Activated B cell treated with CpG ODN at 0.5 μM for 24 hours (primary cell): ENCODE measurements around the gene ERMARD. TPM values are rescaled to one million over a fixed set of nuclear protein-coding genes. Genes with fewer than 3 reads are reported as not detected.

Experiments
- ATAC-seq: fragments of 200-7000 bp; cut with Tn5 transposase; one replicate; pipeline ENCODE4 v1.10.0; 2021; ENCODE audit warnings: low read depth, mild to moderate bottlenecking, moderate library complexity
- CTCF ChIA-PET: fragments of 350-600 bp; sonication (Branson Sonifier 250); formaldehyde crosslinking; loops from one replicate; lab custom pipeline; 2021; ENCODE audit warnings: antibody characterized with exemption; lab: Charles Lee
- POLR2A ChIA-PET: fragments of 350-600 bp; sonication (Branson Sonifier 250); formaldehyde crosslinking; loops from one replicate; lab custom pipeline; 2021; ENCODE audit warnings: antibody characterized with exemption; lab: Charles Lee
- DNase-seq: peaks from one replicate; pipeline ENCODE4 v3.0.0; 2022
- H3K27ac Mint-ChIP-seq: one replicate; pipeline ENCODE4 v1.8.0; 2020; ENCODE audit warnings: mixed read lengths
- H3K27me3 Mint-ChIP-seq: one replicate; pipeline ENCODE4 v1.8.0; 2021; ENCODE audit warnings: mixed read lengths
- H3K36me3 Mint-ChIP-seq: one replicate; pipeline ENCODE4 v1.8.0; 2021; ENCODE audit warnings: low read depth, mixed read lengths
- H3K4me1 Mint-ChIP-seq: one replicate; pipeline ENCODE4 v1.8.0; 2021; ENCODE audit warnings: mixed read lengths
- H3K4me3 Mint-ChIP-seq: one replicate; pipeline ENCODE4 v1.8.0; 2020; ENCODE audit warnings: mild to moderate bottlenecking, mixed read lengths
- H3K9me3 Mint-ChIP-seq: one replicate; pipeline ENCODE4 v1.8.0; 2020; ENCODE audit warnings: mixed read lengths
- CTCF ChIP-seq: fragments of 200-600 bp; IDR thresholded peaks from one replicate; pipeline ENCODE4 v1.8.0; 2022; ENCODE audit warnings: antibody characterized with exemption, mild to moderate bottlenecking
- intact Hi-C: fragments of 100-400 bp; cut with micrococcal nuclease; formaldehyde crosslinking; loops from one replicate; pipeline ENCODE4 v1.15.1; 2024
- total RNA-seq: library from RNA; stranded (reverse); gene quantifications from 2 replicates; pipeline ENCODE4 v1.2.3, GENCODE V29; 2022

Gene ERMARD
- total RNA-seq, 1 donor from 2014 or later = 45.4 TPM

GRCh38 chr6:169807229-169807628 is 55.8 kb downstream of the ERMARD start:
- ATAC-seq = no peak
- Mint-ChIP-seq H3K36me3 (no peaks in the 10 kb centered on the region), H3K9me3 (no peaks in the 10 kb centered on the region), H3K4me3 (no peak overlapping the region), H3K4me1 (peaks cover 11% of the 10 kb centered on the region), H3K27ac (no peak overlapping the region), H3K27me3 (peaks cover 11% of the 10 kb centered on the region)
- ChIA-PET POLR2A (no interaction called here), CTCF (no interaction called here)
- no peak for TF ChIP-seq CTCF
- no peak for DNase-seq
- intact Hi-C loops = no loop called here

GRCh38 chr6:169807699-169808607 is 56.5 kb downstream of the ERMARD start:
- H3K4me3 Mint-ChIP-seq = no peak overlapping the region
- H3K9me3 Mint-ChIP-seq = no peaks in the 10 kb centered on the region
- H3K4me1 Mint-ChIP-seq = peaks cover 11% of the 10 kb centered on the region
- peaks cover 11% of the 10 kb centered on the region for H3K27me3 Mint-ChIP-seq
- ChIA-PET CTCF (no interaction called here), POLR2A (no interaction called here)
- intact Hi-C loops = no loop called here
- ATAC-seq = no peak
- H3K36me3 Mint-ChIP-seq = no peaks in the 10 kb centered on the region
- DNase-seq = no peak
- TF ChIP-seq CTCF = no peak
- no peak overlapping the region for H3K27ac Mint-ChIP-seq

GRCh38 chr6:169808608-169808967 is 57.2 kb downstream of the ERMARD start:
- peaks cover 8% of the 10 kb centered on the region for H3K4me1 Mint-ChIP-seq
- no peak overlapping the region for H3K4me3 Mint-ChIP-seq
- TF ChIP-seq CTCF = no peak
- ATAC-seq (no peak), DNase-seq (no peak)
- intact Hi-C loops = no loop called here
- peaks cover 11% of the 10 kb centered on the region for H3K27me3 Mint-ChIP-seq
- no peak overlapping the region for H3K27ac Mint-ChIP-seq
- no peaks in the 10 kb centered on the region for H3K36me3 Mint-ChIP-seq
- POLR2A ChIA-PET = no interaction called here
- CTCF ChIA-PET = no interaction called here
- no peaks in the 10 kb centered on the region for H3K9me3 Mint-ChIP-seq

- Mint-ChIP-seq H3K27me3 (peaks cover 7% of the 10 kb centered on the region), H3K4me1 (peaks cover 4% of the 10 kb centered on the region), H3K27ac (no peak overlapping the region), H3K4me3 (no peak overlapping the region), H3K36me3 (no peaks in the 10 kb centered on the region), H3K9me3 (no peaks in the 10 kb centered on the region)
- intact Hi-C loops = no loop called here
- no peak for TF ChIP-seq CTCF
- ATAC-seq (no peak), DNase-seq (no peak)
- CTCF ChIA-PET = no interaction called here
- POLR2A ChIA-PET = no interaction called here
Observed at GRCh38 chr6:169809386-169809785, 58.0 kb downstream of the ERMARD start.

- intact Hi-C loops = no loop called here
- peaks cover 4% of the 10 kb centered on the region for H3K27me3 Mint-ChIP-seq
Observed at GRCh38 chr6:169810066-169810989, 58.9 kb downstream of the ERMARD start.

More at GRCh38 chr6:169810066-169810989, 58.9 kb downstream of the ERMARD start:
- Mint-ChIP-seq H3K4me1 (peaks cover 4% of the 10 kb centered on the region), H3K27ac (no peak overlapping the region), H3K36me3 (no peaks in the 10 kb centered on the region), H3K9me3 (no peaks in the 10 kb centered on the region), H3K4me3 (no peak overlapping the region)
- no peak for ATAC-seq
- no peak for TF ChIP-seq CTCF
- ChIA-PET CTCF (no interaction called here), POLR2A (no interaction called here)
- DNase-seq = no peak
